Activated T-cell treated with anti-CD3 and anti-CD28 coated beads, Interleukin-2, amount 50 U/mL, for 24 hours (primary cell): ENCODE measurements around the gene RHOBTB3.

Experiments
- DNase-seq: peaks from one replicate; pipeline ENCODE4 v3.0.0-alpha.2; 2020
- H3K27ac Mint-ChIP-seq: 2 replicates; pipeline ENCODE4 v1.8.0; 2020; ENCODE audit warnings: mild to moderate bottlenecking, mixed read lengths
- H3K27me3 Mint-ChIP-seq: 2 replicates; pipeline ENCODE4 v1.8.0; 2020; ENCODE audit warnings: mixed read lengths
- H3K36me3 Mint-ChIP-seq: 2 replicates; pipeline ENCODE4 v1.8.0; 2020; ENCODE audit warnings: low read depth, mixed read lengths
- H3K4me1 Mint-ChIP-seq: 2 replicates; pipeline ENCODE4 v1.8.0; 2020; ENCODE audit warnings: low read depth, mixed read lengths
- H3K4me3 Mint-ChIP-seq: 2 replicates; pipeline ENCODE4 v1.8.0; 2020; ENCODE audit warnings: mild to moderate bottlenecking, moderate library complexity, mixed read lengths
- H3K9me3 Mint-ChIP-seq: 2 replicates; pipeline ENCODE4 v1.8.0; 2020; ENCODE audit warnings: mixed read lengths

The RHOBTB3 gene

DNA sequence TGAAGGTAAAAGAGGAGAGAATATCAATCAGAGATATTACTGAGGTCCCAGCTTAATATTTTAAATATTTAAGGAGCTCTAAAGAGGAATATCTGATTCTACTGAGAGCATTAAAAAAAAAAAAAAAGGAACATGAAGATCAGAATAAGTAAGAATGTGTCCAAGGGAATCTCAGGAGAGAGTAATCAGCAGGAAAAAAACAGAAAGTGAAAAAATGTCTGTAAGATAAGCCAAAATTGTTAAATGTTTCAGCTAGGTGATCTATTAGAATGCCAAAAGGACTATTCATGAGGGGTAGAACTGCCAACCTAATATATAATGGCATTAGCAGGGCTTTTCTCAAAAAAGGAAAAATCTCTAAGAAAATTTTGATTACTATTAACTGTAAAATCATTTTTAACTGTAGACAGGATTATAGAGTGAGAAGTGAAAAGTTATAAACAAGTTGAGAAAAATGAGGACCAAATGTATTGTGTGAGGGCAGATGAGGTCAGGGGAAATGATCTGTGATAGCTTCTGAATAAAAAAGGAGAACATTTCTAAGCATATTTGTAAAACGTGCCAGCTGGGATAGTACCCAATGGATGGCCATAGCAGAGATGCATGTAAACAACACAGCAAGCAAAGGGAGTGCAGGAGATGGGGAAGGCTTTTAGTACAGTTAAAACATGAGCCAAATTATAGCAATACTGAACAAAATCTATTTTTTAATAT is 9.4 kb upstream of the RHOBTB3 start:
- Mint-ChIP-seq H3K27ac (no peak overlapping the region), H3K4me1 (peaks cover 18% of the 10 kb centered on the region), H3K27me3 (peaks cover 8% of the 10 kb centered on the region)

GRCh38 chr5:95723632-95724369 is 7.3 kb upstream of the RHOBTB3 start:
- H3K4me1 Mint-ChIP-seq = peaks cover 33% of the 10 kb centered on the region
- H3K9me3 Mint-ChIP-seq = no peaks in the 10 kb centered on the region
- H3K36me3 Mint-ChIP-seq = no peaks in the 10 kb centered on the region
- no peak overlapping the region for H3K4me3 Mint-ChIP-seq
- no peak for DNase-seq
- H3K27ac Mint-ChIP-seq = no peak overlapping the region
- peaks cover 8% of the 10 kb centered on the region for H3K27me3 Mint-ChIP-seq

More for the DNA sequence above, 9.4 kb upstream of the RHOBTB3 start:
- H3K4me3 Mint-ChIP-seq = no peak overlapping the region
- no peaks in the 10 kb centered on the region for H3K9me3 Mint-ChIP-seq
- DNase-seq = no peak
- H3K36me3 Mint-ChIP-seq = no peaks in the 10 kb centered on the region

- Mint-ChIP-seq H3K4me1 (peaks cover 43% of the 10 kb centered on the region), H3K36me3 (no peaks in the 10 kb centered on the region), H3K9me3 (no peaks in the 10 kb centered on the region), H3K4me3 (no peak overlapping the region), H3K27me3 (peaks cover 14% of the 10 kb centered on the region), H3K27ac (no peak overlapping the region)
- DNase-seq = no peak
Observed at GRCh38 chr5:95725071-95725820, 5.9 kb upstream of the RHOBTB3 start.

DNA sequence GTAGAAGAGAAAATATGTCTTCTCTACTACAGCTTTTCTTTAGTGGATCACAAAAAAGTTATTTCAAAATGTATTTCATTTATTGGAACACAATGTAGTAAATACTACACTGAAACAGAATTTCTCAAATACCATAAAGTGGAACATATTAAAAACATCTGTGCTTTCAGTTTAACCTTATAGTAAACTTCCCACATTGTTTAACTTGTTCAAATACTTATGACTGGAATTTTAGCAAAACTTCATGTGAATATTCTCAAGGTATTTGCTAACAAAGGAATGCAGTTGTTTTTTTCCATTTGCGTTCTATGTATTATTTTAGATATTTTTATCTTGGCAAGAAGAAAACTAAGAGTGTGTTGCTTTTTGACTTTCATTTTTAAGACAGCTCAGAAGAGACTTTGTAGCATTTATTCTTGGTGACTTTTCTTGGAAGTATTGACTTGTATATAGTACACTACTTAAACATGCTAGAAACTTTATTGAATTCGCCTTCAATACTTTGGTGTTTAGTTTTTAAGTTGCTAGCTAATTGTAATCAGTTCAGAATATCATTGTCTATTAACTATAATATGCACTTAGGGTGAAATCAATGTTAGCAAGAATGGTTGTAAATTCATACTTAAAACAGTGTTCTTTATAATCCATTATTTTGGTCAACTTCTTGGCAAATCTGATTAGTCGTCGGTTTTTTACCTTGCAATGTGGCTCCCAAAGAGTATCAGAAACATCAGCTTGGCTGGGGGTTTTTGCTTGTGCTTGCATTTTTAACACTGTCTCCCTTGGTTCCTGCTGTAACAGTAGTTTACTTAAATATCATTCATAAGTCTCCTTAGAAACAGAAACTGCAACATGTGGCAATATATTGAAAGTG is 5.0 kb upstream of the RHOBTB3 start:
- no peaks in the 10 kb centered on the region for H3K9me3 Mint-ChIP-seq
- H3K4me1 Mint-ChIP-seq = peaks cover 50% of the 10 kb centered on the region
- peaks cover 20% of the 10 kb centered on the region for H3K27me3 Mint-ChIP-seq
- H3K27ac Mint-ChIP-seq = no peak overlapping the region
- H3K36me3 Mint-ChIP-seq = no peaks in the 10 kb centered on the region
- no peak overlapping the region for H3K4me3 Mint-ChIP-seq
- no peak for DNase-seq

- H3K4me1 Mint-ChIP-seq = peaks cover 55% of the 10 kb centered on the region
- no peaks in the 10 kb centered on the region for H3K36me3 Mint-ChIP-seq
- no peak overlapping the region for H3K27ac Mint-ChIP-seq
- H3K9me3 Mint-ChIP-seq = no peaks in the 10 kb centered on the region
- peaks cover 26% of the 10 kb centered on the region for H3K27me3 Mint-ChIP-seq
- DNase-seq = no peak
- H3K4me3 Mint-ChIP-seq = no peak overlapping the region
Observed at GRCh38 chr5:95726811-95727763, 4.0 kb upstream of the RHOBTB3 start.

DNA sequence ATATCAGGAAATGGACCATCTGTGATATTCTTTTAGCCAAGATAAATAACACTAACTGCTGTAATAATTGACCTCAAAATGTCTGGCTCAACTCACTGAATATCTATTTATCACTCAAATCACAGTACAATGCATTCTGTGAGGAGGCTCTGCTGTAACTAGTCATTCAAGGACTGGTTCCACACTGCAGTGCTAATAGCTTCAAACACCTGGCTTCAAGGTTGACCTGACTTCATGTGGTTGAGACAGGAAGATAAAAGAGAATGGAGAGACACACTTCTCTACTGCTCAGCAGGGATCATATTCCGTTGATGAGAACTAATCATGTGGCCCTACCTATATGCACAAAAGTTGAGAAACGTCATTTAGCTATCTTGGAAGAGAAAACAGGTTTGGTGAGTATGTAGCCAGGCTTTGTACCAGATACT is 3.4 kb upstream of the RHOBTB3 start:
- Mint-ChIP-seq H3K27ac (peak overlapping the region; percentile 8), H3K27me3 (peaks cover 32% of the 10 kb centered on the region), H3K4me3 (no peak overlapping the region), H3K9me3 (no peaks in the 10 kb centered on the region), H3K4me1 (peaks cover 60% of the 10 kb centered on the region), H3K36me3 (no peaks in the 10 kb centered on the region)
- DNase-seq = no peak

- no peak for DNase-seq
- Mint-ChIP-seq H3K27me3 (peaks cover 41% of the 10 kb centered on the region), H3K9me3 (no peaks in the 10 kb centered on the region), H3K27ac (peak overlapping the region; percentile 24), H3K4me1 (peaks cover 62% of the 10 kb centered on the region), H3K4me3 (no peak overlapping the region), H3K36me3 (no peaks in the 10 kb centered on the region)
Observed at GRCh38 chr5:95728494-95729114, 2.5 kb upstream of the RHOBTB3 start.

- peak overlapping the region; percentile 32 for H3K27ac Mint-ChIP-seq
- no peaks in the 10 kb centered on the region for H3K9me3 Mint-ChIP-seq
- H3K36me3 Mint-ChIP-seq = no peaks in the 10 kb centered on the region
- H3K27me3 Mint-ChIP-seq = peaks cover 45% of the 10 kb centered on the region
- peaks cover 57% of the 10 kb centered on the region for H3K4me1 Mint-ChIP-seq
- H3K4me3 Mint-ChIP-seq = peak overlapping the region; percentile 74
- no peak for DNase-seq
Observed at GRCh38 chr5:95729115-95730010, 1.8 kb upstream of the RHOBTB3 start.

GRCh38 chr5:95730011-95730700 is 980 bp upstream of the RHOBTB3 start:
- peaks cover 51% of the 10 kb centered on the region for H3K27me3 Mint-ChIP-seq
- H3K27ac Mint-ChIP-seq = peak overlapping the region; percentile 32
- peak overlapping the region; percentile 74 for H3K4me3 Mint-ChIP-seq

DNA sequence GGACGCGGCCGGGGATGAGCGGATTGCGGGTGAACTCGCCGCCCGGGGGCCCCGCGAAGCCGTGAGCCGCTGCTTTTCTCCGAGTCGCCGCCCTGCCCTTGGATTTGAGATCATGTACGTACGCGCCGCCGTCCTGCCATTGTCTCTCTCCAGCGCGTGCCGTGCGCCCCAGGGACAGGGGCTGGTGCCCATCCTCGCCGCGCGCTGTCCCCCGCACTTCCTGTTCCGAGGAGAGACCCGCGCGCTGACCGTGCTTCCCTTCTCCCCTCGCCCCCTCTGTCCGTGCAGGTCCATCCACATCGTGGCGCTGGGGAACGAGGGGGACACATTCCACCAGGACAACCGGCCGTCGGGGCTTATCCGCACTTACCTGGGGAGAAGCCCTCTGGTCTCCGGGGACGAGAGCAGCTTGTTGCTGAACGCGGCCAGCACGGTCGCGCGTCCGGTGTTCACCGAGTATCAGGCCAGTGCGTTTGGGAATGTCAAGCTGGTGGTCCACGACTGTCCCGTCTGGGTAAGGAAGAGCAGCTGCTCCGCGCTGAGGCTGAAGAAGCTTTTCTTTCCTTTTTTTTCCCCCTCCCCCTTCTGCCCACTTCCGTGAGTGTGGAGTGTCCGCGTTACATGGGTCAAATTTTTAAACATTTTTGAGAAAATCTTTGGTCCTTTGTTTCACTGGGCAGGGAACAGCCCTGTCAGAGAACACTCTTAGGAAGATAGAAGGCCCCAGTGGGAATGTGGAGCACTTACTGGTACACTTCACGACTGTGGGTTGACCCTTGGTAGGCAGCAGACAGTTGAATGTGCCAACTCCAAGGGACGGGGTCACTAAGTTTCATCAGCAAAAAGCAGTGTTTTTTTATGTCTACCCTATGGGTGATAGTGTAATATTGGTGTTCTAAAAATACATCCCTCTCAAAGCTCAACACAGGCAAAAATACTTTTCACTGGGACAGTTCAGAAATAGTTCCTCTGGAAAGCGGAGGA is 727 bp downstream of the RHOBTB3 start:
- DNase-seq = peak; percentile 69
- Mint-ChIP-seq H3K4me3 (peak overlapping the region; percentile 82), H3K9me3 (no peaks in the 10 kb centered on the region), H3K27me3 (peaks cover 53% of the 10 kb centered on the region), H3K36me3 (no peaks in the 10 kb centered on the region), H3K4me1 (peaks cover 55% of the 10 kb centered on the region), H3K27ac (peak overlapping the region; percentile 80)

More at GRCh38 chr5:95730011-95730700, 980 bp upstream of the RHOBTB3 start:
- H3K36me3 Mint-ChIP-seq = no peaks in the 10 kb centered on the region
- H3K4me1 Mint-ChIP-seq = peaks cover 60% of the 10 kb centered on the region
- DNase-seq = no peak
- no peaks in the 10 kb centered on the region for H3K9me3 Mint-ChIP-seq
